HepG2 (cell line): Measurements from ENCODE around the gene CISH. TPM values are rescaled to one million over a fixed set of nuclear protein-coding genes. Genes with fewer than 3 reads are reported as not detected.

ENCODE experiments used
- CHD4 ChIP-seq: fragments of 200-600 bp; sonication (generic); IDR thresholded peaks from 2 replicates; pipeline ENCODE4 v1.7.0; 2017; ENCODE audit warnings: mild to moderate bottlenecking, low read length, borderline replicate concordance
- FOXM1 ChIP-seq: sonication (generic); formaldehyde crosslinking; IDR thresholded peaks from 2 replicates; pipeline ENCODE4 v1.5.0; 2020; ENCODE audit warnings: missing genetic modification reagents
- HBP1 ChIP-seq: IDR thresholded peaks from 2 replicates; pipeline ENCODE4 v1.6.1; 2016; ENCODE audit warnings: low read depth, control low read depth
- IRF1 ChIP-seq: sonication (generic); formaldehyde crosslinking; IDR thresholded peaks from 2 replicates; pipeline ENCODE4 v1.4.0; 2020; ENCODE audit warnings: low read depth, mild to moderate bottlenecking, missing genetic modification reagents
- MTA1 ChIP-seq: sonication (generic); formaldehyde crosslinking; IDR thresholded peaks from 2 replicates; pipeline ENCODE4 v1.4.0; 2020; ENCODE audit warnings: missing genetic modification reagents, mild to moderate bottlenecking, borderline replicate concordance
- RBM39 ChIP-seq: fragments of 200-400 bp; formaldehyde crosslinking; IDR thresholded peaks from one replicate; pipeline ENCODE4 v1.6.1; 2018; ENCODE audit warnings: antibody characterized with exemption, mild to moderate bottlenecking, low read depth, low read length; ENCODE audit not compliant: poor library complexity, severe bottlenecking
- SRSF4 ChIP-seq: fragments of 200-400 bp; formaldehyde crosslinking; IDR thresholded peaks from one replicate; pipeline ENCODE4 v1.6.1; 2018; ENCODE audit warnings: mild to moderate bottlenecking, low read depth, low read length, moderate library complexity; ENCODE audit not compliant: poor library complexity, severe bottlenecking
- TMF1 ChIP-seq: sonication (generic); formaldehyde crosslinking; IDR thresholded peaks from 2 replicates; pipeline ENCODE4 v1.8.1; 2022; ENCODE audit warnings: low read depth, missing genetic modification reagents
- ZBTB25 ChIP-seq: IDR thresholded peaks from 2 replicates; pipeline ENCODE4 v1.6.1; 2018; ENCODE audit warnings: missing genetic modification reagents
- ZFP1 ChIP-seq: IDR thresholded peaks from 2 replicates; pipeline ENCODE4 v1.6.1; 2016
- ZGPAT ChIP-seq: IDR thresholded peaks from 2 replicates; pipeline ENCODE4 v1.6.1; 2016; ENCODE audit warnings: mild to moderate bottlenecking
- ZNF205 ChIP-seq: IDR thresholded peaks from 2 replicates; pipeline ENCODE4 v1.6.1; 2018; ENCODE audit warnings: missing biosample characterization, missing genetic modification reagents
- ZNF234 ChIP-seq: sonication (generic); formaldehyde crosslinking; conservative IDR thresholded peaks from 2 replicates; pipeline ENCODE4 v1.5.1; 2020; ENCODE audit warnings: mild to moderate bottlenecking, missing genetic modification reagents
- ZNF24 ChIP-seq: fragments of 450-650 bp; IDR thresholded peaks from 2 replicates; pipeline ENCODE4 v1.6.1; 2017; ENCODE audit warnings: antibody characterized with exemption, mild to moderate bottlenecking
- ZNF280D ChIP-seq: sonication (generic); formaldehyde crosslinking; IDR thresholded peaks from 2 replicates; pipeline ENCODE4 v1.5.1; 2020; ENCODE audit warnings: mild to moderate bottlenecking, missing genetic modification reagents
- ZNF883 ChIP-seq: sonication (generic); formaldehyde crosslinking; IDR thresholded peaks from 2 replicates; pipeline ENCODE4 v1.5.1; 2020; ENCODE audit warnings: mild to moderate bottlenecking, missing genetic modification reagents; ENCODE audit errors: not compliant biosample characterization
- ZXDC ChIP-seq: sonication (generic); formaldehyde crosslinking; IDR thresholded peaks from 2 replicates; pipeline ENCODE4 v1.5.0; 2020; ENCODE audit warnings: mild to moderate bottlenecking, missing genetic modification reagents
- polyA plus RNA-seq, 8 experiments: library from polyadenylated mRNA; depleted of rRNA in 3 of 8; stranded (reverse) in 7 of 8; unstranded in 1 of 8; fragments of >200 nt; fragmentation: Illumina TruSeq in 4 of 8; extraction: Trizol in 4 of 8; gene quantifications; 2 replicates each; pipeline versions ENCODE4 v1.2.1 to v1.2.3, GENCODE V29; 2011 to 2016; ENCODE audit warnings: low read depth in 4 of 8, missing spikeins in 1 of 8, mixed read lengths in 1 of 8; ENCODE audit not compliant: insufficient read depth in 1 of 8
- total RNA-seq, 5 experiments: library from RNA; depleted of rRNA; stranded (reverse); fragments of >200 nt; fragmentation: Illumina TruSeq; extraction: Trizol; gene quantifications; 2 replicates each; pipeline ENCODE4 v1.2.3, GENCODE V29; 2016; ENCODE audit warnings: low read depth in 1 of 5

CISH gene
- total and polyA plus RNA-seq, 2 of the 13 experiments (the other 11 are each of a cell fraction or from before 2014, with no cell fraction given), result 0.91 to 1.5 TPM

- TF ChIP-seq RBM39 (peak; percentile 44), ZNF883 (no peak), ZFP1 (CRISPR knock-in tag) (peak; percentile 48; the same call in 1 of the 2 replicates), FOXM1 (CRISPR knock-in tag) (no peak), ZNF280D (CRISPR knock-in tag) (peak; percentile 85), SRSF4 (no peak), ZNF24 (no peak), TMF1 (CRISPR knock-in tag) (no peak), ZNF234 (CRISPR knock-in tag) (no peak), ZBTB25 (CRISPR knock-in tag) (no peak), MTA1 (peak; percentile 74; the same call in 1 of the 2 replicates), ZGPAT (peak; percentile 71; the same call in 1 of the 2 replicates), HBP1 (no peak), IRF1 (no peak), ZXDC (no peak), ZNF205 (CRISPR knock-in tag) (peak; percentile 17; the same call in 1 of the 2 replicates), CHD4 (no peak; the same call in 1 of the 2 replicates)
These were observed 23.5 kb downstream of the CISH start (continued) for GRCh38 chr3:50587806-50588758.
